ENCODE measurements around the gene MBD5.

Gene MBD5

DNA sequence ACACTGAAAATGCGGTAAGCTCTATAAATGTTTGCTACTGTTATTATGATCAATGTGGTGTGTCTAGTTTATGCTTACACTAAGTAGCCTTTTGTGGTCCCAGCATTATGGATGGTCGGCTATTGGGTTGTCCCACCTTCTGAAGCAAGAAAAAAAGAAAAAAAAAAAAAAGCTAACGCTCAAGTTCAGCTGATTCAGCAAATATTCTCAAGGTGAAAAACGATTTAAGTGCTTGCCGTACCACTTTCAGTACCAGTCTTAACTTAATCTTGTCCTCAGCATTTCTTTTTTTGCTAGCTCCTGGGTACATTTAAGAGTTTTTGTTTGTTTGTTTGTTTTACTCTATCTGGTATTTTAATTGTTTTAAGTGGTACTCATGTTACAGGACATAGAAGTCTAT, 87.5 kb downstream of the MBD5 start:
- no peak overlapping the region for H3K27ac ChIP-seq
- TF ChIP-seq ZFX (IDR thresholded peaks at IDR 0.05; ENCODE audit: borderline replicate concordance) (no peak), CTCF (IDR thresholded peaks at IDR 0.05) (no peak)

- TF ChIP-seq ZFX (IDR thresholded peaks at IDR 0.05; ENCODE audit: borderline replicate concordance) (no peak), CTCF (IDR thresholded peaks at IDR 0.05) (no peak)
- no peak overlapping the region for H3K27ac ChIP-seq
Observed at GRCh38 chr2:148110184-148110583, 89.3 kb downstream of the MBD5 start.

GRCh38 chr2:148122788-148123187, 101.9 kb downstream of the MBD5 start:
- TF ChIP-seq CTCF (IDR thresholded peaks at IDR 0.05) (no peak), ZFX (IDR thresholded peaks at IDR 0.05; ENCODE audit: borderline replicate concordance) (no peak)
- H3K27ac ChIP-seq = no peak overlapping the region

DNA sequence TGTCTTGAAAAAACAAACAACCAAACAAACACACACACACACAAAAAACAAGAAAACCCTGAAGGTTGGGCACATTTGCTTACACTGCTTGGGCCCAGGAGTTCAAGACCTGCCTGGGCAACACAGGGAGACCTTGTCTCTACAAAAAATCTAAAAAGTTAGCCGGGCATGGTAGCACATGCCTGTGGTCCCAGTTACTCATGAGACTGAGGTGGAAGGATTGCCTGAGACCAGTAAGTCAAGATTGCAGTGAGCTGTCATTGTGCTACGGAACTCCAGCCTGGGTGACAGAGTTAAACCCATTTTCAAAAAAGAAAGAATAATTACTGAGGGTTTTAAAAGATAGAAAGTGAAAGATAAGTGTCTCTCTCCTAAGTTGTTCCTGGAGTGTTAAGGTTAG, 103.4 kb downstream of the MBD5 start:
- TF ChIP-seq ZFX (IDR thresholded peaks at IDR 0.05; ENCODE audit: borderline replicate concordance) (no peak), CTCF (IDR thresholded peaks at IDR 0.05) (no peak)

DNA sequence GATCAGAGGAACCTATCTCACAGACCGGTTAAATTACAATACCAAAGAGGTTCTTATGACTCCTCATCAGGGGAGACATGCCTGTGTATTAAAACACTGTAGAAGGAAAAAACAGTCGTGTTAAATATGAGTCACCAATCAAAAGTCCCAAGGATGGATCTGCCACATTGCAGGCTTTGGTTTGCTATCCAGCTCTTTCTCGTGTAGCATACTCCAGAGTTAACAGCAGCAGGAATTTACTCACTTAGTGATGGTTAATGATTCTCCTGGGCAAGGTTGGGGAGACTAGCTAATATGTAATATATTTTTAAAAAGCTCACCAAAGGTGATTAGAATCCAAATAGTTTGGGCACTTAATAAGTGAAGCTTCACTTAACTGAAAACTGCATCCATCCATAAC, 109.7 kb downstream of the MBD5 start:
- TF ChIP-seq CTCF (IDR thresholded peaks at IDR 0.05) = no peak
- no peak for TF ChIP-seq ZFX (IDR thresholded peaks at IDR 0.05; ENCODE audit: borderline replicate concordance)
- no peak overlapping the region for H3K27ac ChIP-seq

More for the DNA sequence above, 103.4 kb downstream of the MBD5 start:
- H3K27ac ChIP-seq = no peak overlapping the region

DNA sequence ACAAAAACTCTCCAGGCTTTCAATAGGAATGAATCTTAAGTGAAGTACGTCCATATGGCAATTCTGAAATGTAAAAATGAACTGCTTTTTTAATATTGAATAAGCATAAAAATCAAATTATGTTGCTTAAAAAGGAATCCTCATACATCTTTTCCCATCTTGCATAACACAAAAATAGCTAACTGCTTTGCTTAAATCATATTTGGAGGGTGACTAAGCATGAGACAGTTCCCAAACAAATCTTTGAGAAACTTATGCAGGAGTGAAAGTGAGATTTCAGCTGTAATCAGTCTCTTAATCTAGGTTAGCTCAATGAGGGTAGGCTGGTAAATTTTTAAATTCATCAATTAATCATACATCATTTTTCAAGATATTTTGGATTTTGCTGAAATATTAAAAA, 111.5 kb downstream of the MBD5 start:
- H3K27ac ChIP-seq = no peak overlapping the region
- TF ChIP-seq ZFX (IDR thresholded peaks at IDR 0.05; ENCODE audit: borderline replicate concordance) (no peak), CTCF (IDR thresholded peaks at IDR 0.05) (no peak)

DNA sequence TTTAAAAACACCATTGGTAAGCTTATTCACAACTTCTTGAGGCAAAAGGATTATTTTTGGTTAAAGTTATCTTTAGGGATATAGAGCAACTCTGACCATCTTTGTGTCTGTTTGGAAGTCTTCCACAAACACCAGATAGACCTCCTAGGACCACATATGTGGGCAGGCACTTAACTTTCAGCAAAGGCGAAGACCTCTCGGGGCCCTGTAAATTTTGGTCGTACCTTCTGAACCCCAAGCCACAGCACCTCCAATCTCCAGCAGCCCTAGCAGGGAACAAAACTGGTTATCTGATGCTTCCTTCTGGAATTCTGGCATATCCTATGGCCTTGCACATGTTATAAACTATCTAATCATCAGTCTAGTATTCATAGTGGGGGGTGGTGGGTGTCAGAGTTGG, 114.8 kb downstream of the MBD5 start:
- TF ChIP-seq ZFX (IDR thresholded peaks at IDR 0.05; ENCODE audit: borderline replicate concordance) (no peak), CTCF (IDR thresholded peaks at IDR 0.05) (no peak)
- no peak overlapping the region for H3K27ac ChIP-seq
